Endothelial cell of umbilical vein (primary cell): ENCODE data around the gene TMEM164. TPM values are rescaled to one million over a fixed set of nuclear protein-coding genes. Genes with fewer than 3 reads are reported as not detected.

Source experiments
- BruUV-seq: library from RNA; stranded (reverse); fragments of 400-500 nt; replicated peaks from 2 replicates; lab custom pipeline; 2021; lab: Mats Ljungman, UMichigan
- CTCF ChIA-PET: fragments of 300-600, 350-600 bp; sonication (Branson Sonifier 250); formaldehyde crosslinking; loops from one replicate; lab custom pipeline; 2021; ENCODE audit warnings: antibody characterized with exemption, inconsistent platforms; lab: Charles Lee
- POLR2A ChIA-PET: fragments of 300-600, 350-600 bp; sonication (Branson Sonifier 250); formaldehyde crosslinking; loops from one replicate; lab custom pipeline; 2021; ENCODE audit warnings: antibody characterized with exemption, inconsistent platforms; lab: Charles Lee
- DNase-seq: peaks from one replicate; pipeline ENCODE4 v3.0.0-alpha.2; 2011; ENCODE audit warnings: low read depth, low spot score
- FAIRE-seq: peaks from 2 replicates; lab custom pipeline; 2011; peaks lifted over from hg19 to GRCh38; lab: Jason Lieb, UNC
- H2AFZ ChIP-seq: 2 replicates; pipeline ENCODE4 v1.6.0; 2012; ENCODE audit warnings: low read depth, low read length, control low read depth, inconsistent platforms
- H3K27ac ChIP-seq: 2 replicates; pipeline ENCODE4 v1.5.1; 2011; ENCODE audit warnings: low read depth, mild to moderate bottlenecking, control low read depth, low read length, moderate library complexity; ENCODE audit not compliant: insufficient read depth
- H3K27me3 ChIP-seq, 2 experiments: 2 replicates each; pipeline versions ENCODE4 v1.6.0 to v1.6.1; 2011; ENCODE audit warnings: low read length in 2 of 2, mixed read lengths in 1 of 2; ENCODE audit not compliant: control insufficient read depth in 2 of 2, insufficient read depth in 2 of 2
- H3K36me3 ChIP-seq, 2 experiments: 2 replicates in 1 of 2; 3 replicates in 1 of 2; pipeline ENCODE4 v1.5.1; 2011; ENCODE audit warnings: low read length in 2 of 2, mild to moderate bottlenecking in 1 of 2, moderate library complexity in 1 of 2; ENCODE audit not compliant: control insufficient read depth in 2 of 2, insufficient read depth in 2 of 2; ENCODE audit errors: extremely low read depth in 1 of 2
- H3K4me1 ChIP-seq: 3 replicates; pipeline ENCODE4 v1.5.1; 2011; ENCODE audit warnings: mild to moderate bottlenecking, low read length; ENCODE audit not compliant: control insufficient read depth, insufficient read depth; ENCODE audit errors: extremely low read depth
- H3K4me2 ChIP-seq: 2 replicates; pipeline ENCODE4 v1.6.1; 2011; ENCODE audit warnings: low read length, control low read depth, mixed read lengths; ENCODE audit not compliant: insufficient read depth
- H3K4me3 ChIP-seq, 3 experiments: fragments of 200-600 bp in 1 of 3; sonication (generic), shearing (Covaris generic) in 1 of 3; replicated peaks in 1 of 3; 2 replicates each; pipeline ENCODE4 v1.5.1; 2011 to 2016; ENCODE audit warnings: control low read depth in 3 of 3, low read length in 3 of 3, mild to moderate bottlenecking in 2 of 3, inconsistent platforms in 1 of 3, low read depth in 1 of 3, moderate library complexity in 1 of 3; ENCODE audit not compliant: insufficient read depth in 1 of 3
- H3K79me2 ChIP-seq: 2 replicates; pipeline ENCODE4 v1.6.0; 2012; ENCODE audit warnings: low read length, inconsistent platforms; ENCODE audit not compliant: control insufficient read depth, insufficient read depth
- H3K9ac ChIP-seq: replicated peaks from 2 replicates; pipeline ENCODE3; 2011; ENCODE audit warnings: low read length, control low read depth; ENCODE audit not compliant: insufficient read depth; ENCODE audit errors: extremely low read depth
- H3K9me1 ChIP-seq: replicated peaks from 3 replicates; pipeline ENCODE4 v1.6.0; 2011; ENCODE audit warnings: mild to moderate bottlenecking, low read length; ENCODE audit not compliant: control insufficient read depth, insufficient read depth; ENCODE audit errors: extremely low read depth
- H3K9me3 ChIP-seq: replicated peaks from 2 replicates; pipeline ENCODE4 v1.5.1; 2012; ENCODE audit warnings: low read length, inconsistent platforms; ENCODE audit not compliant: control insufficient read depth, insufficient read depth
- H4K20me1 ChIP-seq: replicated peaks from 2 replicates; pipeline ENCODE3; 2011; ENCODE audit warnings: mild to moderate bottlenecking, low read length; ENCODE audit not compliant: control insufficient read depth, insufficient read depth; ENCODE audit errors: extremely low read depth
- EZH2 ChIP-seq: IDR thresholded peaks from 2 replicates; pipeline ENCODE4 v1.6.1; 2012; ENCODE audit warnings: borderline replicate concordance, low read depth, mild to moderate bottlenecking, moderate library complexity, low read length, inconsistent platforms; ENCODE audit not compliant: severe bottlenecking
- FOS ChIP-seq: IDR thresholded peaks from 2 replicates; pipeline ENCODE4 v1.6.1; 2011; ENCODE audit warnings: mild to moderate bottlenecking, low read length, moderate library complexity, borderline replicate concordance; ENCODE audit not compliant: insufficient read depth
- GATA2 ChIP-seq: IDR thresholded peaks from 2 replicates; pipeline ENCODE4 v1.7.0; 2011; ENCODE audit warnings: low read depth, mild to moderate bottlenecking, moderate library complexity, mixed read lengths, low read length; ENCODE audit not compliant: insufficient read length, insufficient read depth
- JUN ChIP-seq: IDR thresholded peaks from 2 replicates; pipeline ENCODE4 v1.6.1; 2011; ENCODE audit warnings: borderline replicate concordance, low read depth; ENCODE audit not compliant: insufficient read length, insufficient read depth
- MYC ChIP-seq: IDR thresholded peaks from one replicate; pipeline ENCODE4 v1.6.1; 2011; ENCODE audit warnings: mild to moderate bottlenecking, low read depth, low read length
- POLR2A ChIP-seq: IDR thresholded peaks from 2 replicates; pipeline ENCODE4 v1.6.1; 2012; ENCODE audit warnings: low read depth, mild to moderate bottlenecking, control low read depth, low read length
- POLR2AphosphoS5 ChIP-seq: IDR thresholded peaks from 2 replicates; pipeline ENCODE4 v1.6.1; 2012; ENCODE audit warnings: low read depth, mild to moderate bottlenecking, control low read depth, low read length, moderate library complexity; ENCODE audit not compliant: insufficient read depth
- dilution Hi-C: fragments of 300-500 bp; cut with MboI; formaldehyde crosslinking; loops from one replicate; pipeline ENCODE4 v1.15.0; 2019; ENCODE audit warnings: low sequenced_read_pairs; ENCODE audit not compliant: extremely low pct_ligation_motif_present
- intact Hi-C: fragments of 100-400 bp; cut with micrococcal nuclease; formaldehyde crosslinking; loops from one replicate; pipeline ENCODE4 v1.10.0; 2022
- polyA plus RNA-seq, 4 experiments: library from polyadenylated mRNA; depleted of rRNA in 3 of 4; stranded (reverse) in 3 of 4; unstranded in 1 of 4; fragments of >200 nt; gene quantifications; 2 replicates each; pipeline versions ENCODE4 v1.2.1 to v1.2.3, GENCODE V29; 2011 to 2012; ENCODE audit warnings: missing spikeins in 1 of 4
- total RNA-seq: library from RNA; stranded (reverse); gene quantifications from 2 replicates; pipeline ENCODE4 v1.2.3, GENCODE V29; 2021
- TF ChIP-seq, protein P1 (sequence below): IDR thresholded peaks from 2 replicates; pipeline ENCODE4 v1.6.1; 2011; ENCODE audit not compliant: insufficient read depth, insufficient read length
- TF ChIP-seq, protein P2 (sequence below), 2 donors: IDR thresholded peaks; 1 replicate in 1 of 2; 2 replicates in 1 of 2; pipeline ENCODE4 v1.5.1; 2011; ENCODE audit warnings: low read length in 2 of 2, mild to moderate bottlenecking in 2 of 2, moderate library complexity in 2 of 2, control low read depth in 1 of 2, inconsistent platforms in 1 of 2, low read depth in 1 of 2; ENCODE audit not compliant: insufficient read depth in 1 of 2; ENCODE audit errors: extremely low read depth in 1 of 2

The TMEM164 gene
- total and polyA plus RNA-seq, 2 donors (not counting 3 experiments of a cell fraction or from before 2014, with no cell fraction given), result 12.8 to 22.2 TPM

- BruUV-seq, result no TSS peak
- CTCF ChIA-PET, result no interaction called here
- no peak overlapping the region for H3K4me3 ChIP-seq
- TF ChIP-seq POLR2AphosphoS5 (no peak), GATA2 (no peak), EZH2 (no peak), JUN (no peak), MYC (no peak), POLR2A (no peak)
- H2AFZ ChIP-seq, result no peak overlapping the region
- dilution Hi-C loops, result no loop called here
- H3K9me1 ChIP-seq, result no peaks in the 10 kb centered on the region
- H3K27ac ChIP-seq, result no peak overlapping the region
- intact Hi-C loops, result no loop called here
- H3K79me2 ChIP-seq, result no peaks in the 10 kb centered on the region
- H3K9ac ChIP-seq, result no peak overlapping the region
- no peaks in the 10 kb centered on the region for H3K4me1 ChIP-seq
- no peaks in the 10 kb centered on the region for H3K36me3 ChIP-seq
- no peaks in the 10 kb centered on the region for H4K20me1 ChIP-seq
- no peaks in the 10 kb centered on the region for H3K9me3 ChIP-seq
- no peaks in the 10 kb centered on the region for H3K27me3 ChIP-seq
- no peak overlapping the region for H3K4me2 ChIP-seq
- POLR2A ChIA-PET, result no interaction called here
- FAIRE-seq, result no peak
- DNase-seq, result no peak
Measured at GRCh38 chrX:110142096-110142495, 139.2 kb downstream of the TMEM164 start.

DNA sequence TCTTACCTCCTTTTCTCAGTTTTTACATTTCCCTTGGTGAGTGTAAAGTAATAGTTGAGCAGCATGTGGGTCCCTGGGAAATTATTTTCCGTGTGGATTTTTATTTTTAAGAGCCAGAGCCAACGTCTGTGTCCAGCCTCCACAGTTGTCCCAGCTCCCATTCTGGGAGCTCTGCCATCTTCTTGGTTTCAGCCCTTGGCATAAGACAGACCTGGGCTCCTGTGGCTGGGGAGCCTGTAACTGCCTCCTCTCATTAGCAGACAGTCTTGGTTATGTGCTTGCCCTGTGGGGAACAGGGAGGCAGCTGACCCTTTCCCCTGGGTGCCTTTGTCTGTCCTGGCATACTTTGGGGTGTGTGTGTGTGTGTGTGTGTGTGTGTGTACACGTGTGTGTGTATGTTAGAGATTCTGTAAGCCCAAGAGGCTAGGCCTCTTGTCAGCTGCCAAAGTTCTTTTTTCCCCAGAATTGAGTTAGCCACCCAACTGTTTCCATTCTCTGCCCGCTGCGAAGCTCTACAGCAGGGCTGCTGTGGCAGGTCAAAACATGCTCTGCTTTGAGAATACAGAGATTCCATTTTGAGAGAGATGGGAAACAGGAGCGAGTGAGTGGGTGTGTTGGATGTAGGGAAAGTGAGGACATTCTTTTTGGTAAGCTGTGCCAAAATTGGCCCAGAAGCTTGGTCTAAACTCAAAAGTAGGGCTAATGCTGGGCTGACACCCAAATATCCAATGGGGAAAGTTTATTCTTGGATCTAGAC, 140.7 kb downstream of the TMEM164 start:
- Histone ChIP-seq H4K20me1 (no peaks in the 10 kb centered on the region), H3K4me3 (no peak overlapping the region), H3K27ac (no peak overlapping the region), H3K36me3 (no peaks in the 10 kb centered on the region), H3K9me3 (no peaks in the 10 kb centered on the region), H2AFZ (no peak overlapping the region), H3K4me1 (no peaks in the 10 kb centered on the region), H3K4me2 (no peak overlapping the region), H3K27me3 (no peaks in the 10 kb centered on the region), H3K9ac (no peak overlapping the region), H3K79me2 (no peaks in the 10 kb centered on the region), H3K9me1 (no peaks in the 10 kb centered on the region)
- intact Hi-C loops (no loop called here), dilution Hi-C loops (no loop called here)
- POLR2A ChIA-PET, result no interaction called here
- no peak for DNase-seq
- FAIRE-seq, result peak; percentile 78
- TF ChIP-seq, protein P1, sequence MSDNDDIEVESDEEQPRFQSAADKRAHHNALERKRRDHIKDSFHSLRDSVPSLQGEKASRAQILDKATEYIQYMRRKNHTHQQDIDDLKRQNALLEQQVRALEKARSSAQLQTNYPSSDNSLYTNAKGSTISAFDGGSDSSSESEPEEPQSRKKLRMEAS, result no peak
- TF ChIP-seq FOS, result no peak
- no peak for TF ChIP-seq MYC
- no peak for TF ChIP-seq POLR2A
- TF ChIP-seq, protein P2, sequence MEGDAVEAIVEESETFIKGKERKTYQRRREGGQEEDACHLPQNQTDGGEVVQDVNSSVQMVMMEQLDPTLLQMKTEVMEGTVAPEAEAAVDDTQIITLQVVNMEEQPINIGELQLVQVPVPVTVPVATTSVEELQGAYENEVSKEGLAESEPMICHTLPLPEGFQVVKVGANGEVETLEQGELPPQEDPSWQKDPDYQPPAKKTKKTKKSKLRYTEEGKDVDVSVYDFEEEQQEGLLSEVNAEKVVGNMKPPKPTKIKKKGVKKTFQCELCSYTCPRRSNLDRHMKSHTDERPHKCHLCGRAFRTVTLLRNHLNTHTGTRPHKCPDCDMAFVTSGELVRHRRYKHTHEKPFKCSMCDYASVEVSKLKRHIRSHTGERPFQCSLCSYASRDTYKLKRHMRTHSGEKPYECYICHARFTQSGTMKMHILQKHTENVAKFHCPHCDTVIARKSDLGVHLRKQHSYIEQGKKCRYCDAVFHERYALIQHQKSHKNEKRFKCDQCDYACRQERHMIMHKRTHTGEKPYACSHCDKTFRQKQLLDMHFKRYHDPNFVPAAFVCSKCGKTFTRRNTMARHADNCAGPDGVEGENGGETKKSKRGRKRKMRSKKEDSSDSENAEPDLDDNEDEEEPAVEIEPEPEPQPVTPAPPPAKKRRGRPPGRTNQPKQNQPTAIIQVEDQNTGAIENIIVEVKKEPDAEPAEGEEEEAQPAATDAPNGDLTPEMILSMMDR (IDR thresholded peaks at IDR 0.05; ENCODE audit: extremely low read depth in 1 of 2, insufficient read depth in 1 of 2, low read depth in 1 of 2, low read length in 2 of 2), result no peak
- no peak for TF ChIP-seq GATA2
- TF ChIP-seq JUN, result no peak
- BruUV-seq, result no TSS peak
- CTCF ChIA-PET, result interaction anchor here (5.3 kb wide), 1 partner anchor 268 kb away, joined by 77 read pairs; no protein-coding TSS in a partner anchor
